Measurements from ENCODE around the gene CFDP1.

GRCh38 chr16:75455677-75456076 is 22.4 kb upstream of the CFDP1 start:
- TF ChIP-seq POLR2AphosphoS5 (IDR thresholded peaks at IDR 0.05; ENCODE audit: low read depth, low read length) (no peak), SIN3A (IDR thresholded peaks at IDR 0.05; ENCODE audit: borderline replicate concordance, insufficient read depth, low read length) (no peak), REST (IDR thresholded peaks at IDR 0.05; ENCODE audit: insufficient read depth in 1 of 2, low read depth in 2 of 2, low read length in 2 of 2) (no peak)

All from PFSK-1 (cell line).